Activated CD4-positive, CD25-positive, alpha-beta regulatory T cell treated with anti-CD3 and anti-CD28 coated beads, Interleukin-2, amount 50 U/mL, for 24 hours (primary cell): Measurements from ENCODE around the gene GLYR1.

Source experiments
- ATAC-seq, 2 donors: fragments of 150-1000 bp; cut with Tn5 transposase; one replicate each; pipeline ENCODE4 v1.10.0; 2021; ENCODE audit warnings: mild to moderate bottlenecking in 1 of 2, moderate library complexity in 1 of 2

The GLYR1 gene

DNA sequence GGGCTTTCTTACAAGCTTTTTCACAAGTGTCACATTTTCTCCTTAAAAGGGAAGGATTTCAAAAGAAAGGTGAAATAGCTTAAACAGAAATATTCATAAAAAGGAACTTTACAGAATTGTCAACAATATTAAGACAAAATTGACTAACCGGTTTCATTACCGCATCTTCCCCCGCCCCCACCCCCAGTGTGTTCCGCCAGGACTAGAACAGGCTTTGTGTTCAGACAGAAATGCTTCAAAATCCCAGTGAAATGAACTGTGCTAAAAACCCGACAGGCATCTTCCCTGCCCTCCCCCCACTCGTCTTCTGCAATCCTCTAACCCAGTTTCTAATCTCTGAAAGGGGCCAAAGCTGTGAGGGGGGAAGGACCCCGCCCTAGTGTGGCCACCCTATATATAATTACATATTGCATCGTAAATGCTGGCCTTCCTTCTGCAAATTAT is 43.7 kb downstream of the GLYR1 start:
- ATAC-seq: no peak

DNA sequence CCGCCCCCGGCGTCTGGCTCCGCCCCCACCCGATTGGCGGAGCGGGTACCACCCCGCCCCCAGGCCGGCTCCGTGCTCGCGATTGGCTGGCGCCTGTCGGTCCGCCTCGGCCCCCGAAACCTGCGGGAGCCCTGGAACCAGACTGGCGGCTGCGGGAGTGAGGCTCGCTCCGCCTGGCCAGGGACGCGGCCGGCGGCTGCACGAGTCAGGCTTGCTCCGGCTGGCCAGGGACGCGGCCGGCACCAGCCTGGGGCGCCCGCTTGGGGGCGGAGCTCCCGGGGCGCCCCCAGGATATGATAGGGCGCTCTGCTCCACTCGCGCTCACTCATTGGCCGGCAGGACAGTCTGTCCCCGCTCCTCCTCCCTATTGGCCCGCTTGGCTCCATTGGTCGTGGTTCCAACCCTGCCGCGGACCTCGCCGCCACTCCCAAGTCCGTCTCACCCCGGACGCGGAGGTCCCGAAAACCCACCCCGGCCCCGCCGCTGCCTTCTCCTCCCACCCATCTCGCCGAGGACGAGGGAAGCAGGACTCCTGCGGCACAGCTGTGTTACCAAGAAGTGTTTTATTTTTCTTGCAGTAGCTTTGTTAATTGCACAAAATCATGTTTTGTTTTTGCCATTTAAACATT is 44.3 kb downstream of the GLYR1 start:
- ATAC-seq: peak; percentile 93 to 96

DNA sequence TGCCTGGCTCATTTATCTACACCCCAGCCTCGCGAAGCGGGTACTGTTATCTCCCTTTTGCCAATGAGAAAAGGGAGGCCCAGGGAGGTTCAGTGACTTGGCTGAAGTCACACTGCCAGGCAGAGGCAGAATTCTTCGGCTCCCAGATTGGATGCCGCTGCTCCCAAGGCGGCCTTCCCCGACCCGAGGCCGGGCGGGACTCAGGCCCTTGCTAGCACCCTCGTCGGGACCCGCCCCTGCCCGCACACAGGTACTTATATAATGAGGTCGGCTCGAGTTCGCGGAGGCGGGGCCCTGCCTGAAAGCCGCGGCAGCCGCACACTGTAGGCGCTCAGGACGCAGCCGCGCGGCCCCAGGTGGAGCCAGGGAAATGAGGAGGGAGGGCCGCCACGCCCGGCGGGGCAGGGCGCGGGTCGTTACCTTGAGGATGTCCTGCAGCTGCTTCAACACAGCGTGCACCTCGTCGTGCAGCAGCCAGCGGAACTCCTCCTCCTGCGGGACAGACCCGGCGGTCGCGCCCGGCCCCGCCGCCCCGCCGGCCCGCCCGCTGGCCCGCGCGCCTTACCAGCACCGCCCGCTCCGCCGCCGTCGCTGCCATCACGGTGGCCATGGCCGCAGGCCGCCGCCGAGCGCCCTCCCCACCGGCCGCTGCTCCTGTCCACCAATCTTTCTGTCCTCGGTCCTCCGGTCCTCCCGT is 45.0 kb downstream of the GLYR1 start, which contains the start of gene ROGDI:
Gene ROGDI, minus strand, starts transcription at position 672 of the 697 bp plus-strand sequence. Its CDS starts 62 bp downstream, at position 610.
- peak; percentile 61 to 64 for ATAC-seq

DNA sequence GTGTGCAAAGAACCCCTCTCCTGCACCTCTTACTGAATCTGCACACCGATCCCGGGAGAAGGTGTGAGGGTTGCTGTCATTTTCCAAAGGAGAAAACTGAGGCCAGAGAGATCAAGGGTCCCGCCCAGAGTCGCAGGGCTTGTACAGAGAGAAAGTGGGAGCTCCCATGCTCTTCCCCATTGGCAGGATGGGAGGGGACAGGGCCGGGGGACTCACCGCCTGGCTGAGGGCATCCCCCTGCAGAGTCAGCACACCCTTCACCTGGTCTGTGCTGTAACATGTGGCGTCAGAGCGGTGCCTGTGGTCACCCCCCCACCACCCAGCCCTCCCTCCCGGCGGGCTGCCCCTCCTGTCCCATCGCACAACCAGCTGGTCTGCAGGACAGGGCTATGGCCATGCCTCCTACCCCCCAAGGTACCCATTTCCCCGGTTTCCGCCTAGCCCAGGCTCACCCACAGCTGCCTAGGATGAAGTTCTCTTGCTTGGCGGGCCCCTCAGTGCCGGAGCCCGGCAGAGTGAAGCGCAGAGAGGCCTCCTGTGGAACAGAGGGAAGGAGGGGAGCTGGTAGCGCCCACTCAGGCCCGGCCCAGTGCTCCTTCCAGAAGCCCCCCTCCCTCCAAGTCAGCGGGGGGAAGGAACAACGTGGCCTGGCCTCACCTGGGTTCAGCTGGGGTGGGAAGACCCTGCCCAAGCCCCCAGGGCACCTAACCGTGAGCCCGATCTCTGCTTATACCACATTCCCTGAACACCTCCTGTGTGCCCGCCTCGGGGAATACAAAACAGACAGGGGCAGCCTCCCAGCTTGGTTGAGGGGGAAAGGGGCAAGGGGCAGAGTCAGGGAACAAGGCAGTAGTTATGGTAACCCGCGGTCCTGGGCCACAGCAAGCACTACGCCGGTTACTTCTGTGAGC is 45.8 kb downstream of the GLYR1 start:
- ATAC-seq: no peak

DNA sequence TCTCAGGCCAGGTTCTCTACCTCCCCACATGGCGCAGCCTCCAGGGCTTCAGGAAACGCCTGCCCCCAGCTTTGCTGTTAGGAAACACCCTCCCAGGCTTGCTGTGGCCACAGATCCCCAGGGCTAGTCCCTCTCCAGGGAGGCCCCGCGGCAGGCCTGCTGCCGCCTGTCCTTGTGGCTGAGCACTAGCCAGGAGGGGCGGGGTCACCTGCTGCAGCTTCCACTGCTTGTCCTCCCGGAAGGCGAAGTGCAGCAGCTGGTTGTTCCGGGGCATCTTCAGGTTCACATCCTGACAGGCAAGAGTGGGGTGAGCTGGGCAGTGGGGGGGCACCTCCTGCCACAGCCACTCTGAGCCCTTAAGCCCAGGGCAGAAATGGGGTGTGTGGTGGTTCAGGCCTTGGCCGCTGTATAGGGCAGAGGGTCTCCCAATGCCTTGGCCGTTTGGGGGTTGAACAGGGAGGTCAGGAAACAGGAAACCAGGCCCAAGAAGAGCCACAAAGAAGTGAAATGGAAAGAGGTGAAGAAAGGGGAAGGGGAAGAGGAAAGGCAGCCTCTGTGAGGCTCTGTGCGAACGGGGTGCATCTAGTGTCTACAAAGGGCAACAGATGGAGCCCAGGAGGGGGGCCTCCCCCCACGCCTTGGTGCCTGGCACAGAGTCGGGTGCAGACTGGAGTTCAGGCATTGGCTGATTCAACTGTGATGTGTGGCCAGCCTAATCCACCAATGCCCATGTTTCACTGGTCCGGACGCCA is 46.6 kb downstream of the GLYR1 start:
- ATAC-seq: no peak

DNA sequence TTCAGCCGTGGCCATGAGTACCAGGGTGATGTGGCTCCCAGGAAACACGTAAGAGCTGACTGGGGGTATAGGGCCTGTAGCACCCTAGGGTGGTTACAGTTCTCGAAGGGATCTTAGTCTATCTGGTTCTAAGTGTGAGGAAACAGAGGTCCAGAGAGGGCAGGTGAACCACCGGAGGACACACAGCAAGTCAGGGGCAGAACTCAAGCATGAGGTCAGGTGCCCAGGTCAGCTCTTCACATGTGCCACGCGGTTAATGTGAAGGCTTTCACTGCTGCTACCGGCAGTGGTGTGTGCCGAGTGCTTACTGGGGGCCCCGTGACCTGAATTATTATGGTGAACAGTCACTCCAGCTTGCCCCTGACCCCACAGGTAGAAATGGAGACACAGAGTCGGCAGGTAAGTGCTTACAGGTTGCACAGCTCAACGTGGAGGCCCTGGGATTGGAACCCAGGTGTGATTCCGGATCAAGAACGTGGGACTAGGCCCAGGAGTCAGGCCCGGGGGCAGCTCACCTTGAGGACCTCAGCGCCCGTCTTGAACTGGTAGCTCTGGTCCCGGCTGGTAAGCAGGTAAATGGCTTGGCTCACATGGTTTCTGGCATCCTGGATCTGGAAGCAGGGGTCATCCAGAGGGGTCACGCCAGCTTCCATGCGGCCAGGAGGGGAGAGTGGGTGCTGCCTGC is 47.8 kb downstream of the GLYR1 start:
- ATAC-seq: no peak

DNA sequence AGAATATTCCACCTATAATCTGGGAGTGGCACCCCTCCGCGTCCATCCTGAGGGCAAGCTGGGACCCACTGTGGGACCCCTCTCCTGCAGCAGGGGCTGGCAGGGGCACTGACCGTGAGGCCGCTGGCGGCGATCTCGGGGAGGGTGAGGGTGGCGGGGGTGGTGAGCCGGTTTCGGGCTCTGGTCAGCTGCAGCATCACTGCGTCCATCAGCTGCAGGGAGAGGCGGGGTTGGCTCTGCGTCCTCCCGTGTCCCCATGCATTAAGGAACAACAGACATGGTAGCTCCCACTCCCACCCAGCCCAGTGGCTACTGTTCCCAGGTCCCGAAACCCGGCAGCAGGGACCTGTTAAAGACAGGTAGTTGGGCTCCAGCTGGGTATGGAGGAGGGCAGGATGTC is 48.6 kb downstream of the GLYR1 start:
- ATAC-seq: no peak

DNA sequence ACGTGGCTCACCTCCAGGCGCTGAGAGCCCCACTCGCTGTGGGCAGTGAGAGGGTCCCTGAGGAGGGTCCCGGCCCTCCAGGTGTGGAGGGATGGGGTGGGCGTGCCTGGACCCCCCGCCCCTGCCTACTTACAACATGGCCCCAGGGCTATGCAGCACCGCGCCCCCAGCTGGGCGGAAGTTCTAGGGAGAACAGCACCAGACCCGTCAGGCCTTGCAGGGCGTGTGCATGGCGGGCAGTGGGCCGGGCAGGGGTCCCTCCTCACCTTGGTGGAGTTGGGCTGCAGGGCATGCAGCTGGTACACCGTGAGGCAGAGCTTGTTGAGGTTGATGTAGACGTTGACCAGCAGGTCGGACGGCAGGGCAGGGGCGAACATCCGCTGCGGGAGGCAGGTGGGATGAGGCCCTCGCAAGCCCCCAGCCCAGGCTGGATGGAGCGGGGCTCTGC is 49.3 kb downstream of the GLYR1 start:
- ATAC-seq: no peak

DNA sequence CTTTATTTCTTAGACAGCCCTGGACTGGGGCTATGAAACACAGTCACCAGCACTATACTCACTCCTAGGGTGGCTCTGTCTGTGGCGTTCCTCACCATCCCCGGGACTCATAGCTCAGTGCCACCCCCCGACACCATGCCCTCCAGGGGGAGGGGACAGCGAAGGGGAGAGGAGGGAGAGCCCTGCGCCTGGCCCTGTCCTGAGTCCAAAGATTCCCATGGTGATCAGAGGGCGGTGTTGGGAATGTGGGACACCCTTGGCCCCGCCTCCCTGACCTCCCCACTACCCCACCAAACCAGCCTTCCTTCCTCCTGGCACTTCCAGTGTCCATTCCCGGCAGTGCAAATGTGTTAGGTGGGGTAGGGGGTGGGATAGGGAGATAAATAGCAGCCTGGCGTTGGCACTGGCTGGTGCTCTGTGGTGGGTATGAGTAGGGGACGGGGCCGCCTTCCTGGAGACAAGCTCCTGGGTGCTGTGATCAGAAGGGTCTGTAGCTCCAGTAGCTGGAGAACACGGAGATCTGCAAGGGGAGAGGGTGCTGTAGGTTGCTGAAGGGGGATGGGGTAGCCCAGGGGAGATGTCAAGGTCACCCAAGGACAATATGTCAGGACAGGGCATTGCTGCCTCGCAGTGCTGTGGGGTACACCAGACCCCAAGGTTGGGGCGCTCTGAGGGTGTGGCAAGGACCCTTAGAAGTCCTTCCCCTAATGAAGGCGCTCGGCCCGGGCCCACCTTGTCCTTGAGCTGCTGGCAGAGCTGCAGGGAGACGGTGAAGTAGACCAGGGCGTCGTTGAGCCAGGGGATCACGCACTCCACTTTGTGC is 49.9 kb downstream of the GLYR1 start:
- no peak for ATAC-seq

DNA sequence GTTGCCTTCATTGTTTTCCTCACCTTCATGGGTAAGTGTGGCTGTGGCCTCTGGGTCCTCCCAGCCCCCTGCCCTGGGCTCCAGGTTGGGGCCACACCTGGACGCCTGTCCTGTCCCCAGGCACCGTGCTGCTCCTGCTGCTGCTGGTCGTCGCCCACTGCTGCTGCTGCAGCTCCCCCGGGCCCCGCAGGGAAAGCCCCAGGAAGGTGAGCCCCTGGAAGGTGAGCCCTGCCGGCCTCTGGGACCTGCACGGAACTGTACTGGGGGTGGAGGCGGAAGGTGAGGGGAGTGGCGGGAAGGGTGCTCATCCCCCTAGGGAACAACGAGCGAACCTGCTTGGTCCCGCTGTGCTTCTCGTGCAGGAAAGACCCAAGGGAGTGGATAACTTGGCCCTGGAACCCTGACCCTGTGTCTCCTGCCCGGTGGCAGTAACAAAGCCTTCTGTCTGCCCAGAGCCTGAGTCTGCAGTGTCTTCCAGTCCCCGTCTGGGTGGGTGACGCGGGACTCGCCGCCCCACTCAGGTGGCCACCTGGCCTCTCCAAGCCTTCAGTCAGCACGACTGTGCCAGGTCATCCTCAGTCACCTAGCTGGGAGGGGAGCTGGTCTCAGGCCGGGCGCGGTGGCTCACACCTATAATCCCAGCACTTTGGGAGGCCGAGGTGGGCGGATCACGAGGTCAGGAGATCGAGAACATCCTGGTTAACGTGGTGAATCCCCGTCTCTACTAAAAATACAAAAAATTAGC is 51.1 kb downstream of the GLYR1 start:
- ATAC-seq: no peak

DNA sequence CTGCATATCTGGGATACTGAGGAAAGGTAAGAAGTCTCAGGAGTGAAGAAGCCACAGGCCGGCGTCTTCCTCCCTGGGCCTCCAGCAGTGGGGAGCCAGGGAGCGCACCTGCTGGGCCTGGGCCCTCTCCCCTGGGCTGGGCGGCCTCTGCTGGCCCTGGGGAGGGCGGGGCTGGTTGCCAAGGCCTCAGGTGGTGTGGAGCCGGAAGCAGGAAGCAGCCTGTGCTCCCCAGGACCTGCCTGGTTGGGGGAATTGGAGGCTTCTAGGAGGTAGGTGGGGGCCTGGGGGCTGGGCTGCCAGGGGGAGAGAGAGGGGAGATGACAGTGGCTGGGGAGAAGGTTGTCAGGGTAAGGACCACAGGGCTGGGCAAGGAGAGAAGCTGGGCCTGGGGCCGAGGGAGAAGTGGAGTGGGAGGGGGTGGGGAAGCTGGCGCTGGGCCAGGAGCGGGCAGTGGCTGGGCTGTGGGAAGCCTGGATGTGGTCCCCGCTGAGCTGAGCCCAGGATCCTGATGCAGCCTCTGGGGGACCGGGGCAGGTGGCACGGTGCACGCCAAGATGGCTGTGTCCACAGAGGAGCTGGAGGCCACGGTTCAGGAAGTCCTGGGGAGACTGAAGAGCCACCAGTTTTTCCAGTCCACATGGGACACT is 51.8 kb downstream of the GLYR1 start, which contains the start of gene SMIM22:
Gene SMIM22, plus strand, starts transcription at position 189 of the 647 bp plus-strand sequence. Its CDS starts 366 bp downstream, at position 555.
- ATAC-seq: no peak

DNA sequence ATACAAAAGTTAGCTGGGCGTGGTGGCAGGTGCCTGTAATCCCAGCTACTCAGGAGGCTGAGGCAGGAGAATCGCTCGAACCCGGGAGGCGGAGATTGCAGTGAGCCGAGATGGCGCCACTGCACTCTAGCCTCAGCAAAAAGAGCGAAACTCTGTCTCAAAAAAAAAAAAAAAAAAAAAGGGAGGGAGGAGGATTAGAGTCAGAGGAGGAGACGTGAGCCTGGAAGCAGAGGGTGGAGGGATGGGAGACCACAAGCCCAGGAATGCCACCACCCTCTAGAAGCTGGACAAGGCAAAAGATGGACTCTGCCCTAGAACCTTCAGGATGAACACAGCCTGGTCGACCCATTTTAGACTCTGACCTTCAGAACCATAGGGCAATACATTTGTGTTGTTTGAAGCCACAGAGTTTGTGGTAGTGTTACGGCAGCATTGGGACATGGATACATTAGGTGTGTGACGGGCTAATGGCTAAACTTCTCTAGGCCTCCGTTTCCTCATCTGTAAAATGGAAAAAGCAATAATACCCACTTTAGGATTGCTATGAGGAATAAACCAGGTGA is 54.1 kb downstream of the GLYR1 start:
- no peak for ATAC-seq

DNA sequence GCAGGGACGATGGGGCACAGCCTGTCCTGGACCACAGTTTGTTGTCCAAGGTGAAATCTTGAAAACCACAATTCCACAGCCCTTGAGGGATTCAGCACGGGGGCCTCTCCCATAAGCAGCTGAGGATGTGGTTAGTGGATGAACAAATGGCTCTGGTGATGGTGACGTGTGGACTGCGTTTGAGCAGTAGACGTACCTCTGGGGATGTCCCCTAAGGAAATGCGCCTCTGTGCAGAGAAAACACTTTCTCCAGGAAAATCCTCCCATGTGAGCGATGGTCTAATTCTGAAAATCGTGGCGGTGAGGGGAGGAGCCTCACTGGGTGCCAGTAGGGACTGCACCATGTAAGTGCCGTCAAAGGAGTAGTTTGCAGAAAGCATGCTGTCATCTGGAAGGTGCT is 56.2 kb downstream of the GLYR1 start:
- ATAC-seq: no peak

DNA sequence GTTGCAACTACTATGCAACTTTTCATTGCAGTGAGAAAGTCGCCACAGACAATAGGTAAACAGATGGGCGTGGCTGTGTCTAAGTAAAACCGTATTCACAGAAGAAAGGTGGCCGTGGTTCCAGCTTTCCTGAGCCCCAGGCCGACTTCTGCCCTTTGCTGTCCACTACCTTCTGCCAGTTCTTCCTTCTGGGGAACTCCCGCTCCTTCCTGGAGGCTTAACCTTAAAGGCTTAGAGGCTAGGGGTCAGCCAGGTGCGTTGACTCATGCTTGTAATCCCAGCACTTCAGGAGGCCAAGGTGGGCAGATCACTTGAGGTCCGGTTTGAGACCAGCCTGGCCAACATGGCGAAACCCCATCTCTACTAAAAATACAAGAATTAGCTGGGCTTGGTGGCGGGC is 56.8 kb downstream of the GLYR1 start:
- ATAC-seq: no peak

DNA sequence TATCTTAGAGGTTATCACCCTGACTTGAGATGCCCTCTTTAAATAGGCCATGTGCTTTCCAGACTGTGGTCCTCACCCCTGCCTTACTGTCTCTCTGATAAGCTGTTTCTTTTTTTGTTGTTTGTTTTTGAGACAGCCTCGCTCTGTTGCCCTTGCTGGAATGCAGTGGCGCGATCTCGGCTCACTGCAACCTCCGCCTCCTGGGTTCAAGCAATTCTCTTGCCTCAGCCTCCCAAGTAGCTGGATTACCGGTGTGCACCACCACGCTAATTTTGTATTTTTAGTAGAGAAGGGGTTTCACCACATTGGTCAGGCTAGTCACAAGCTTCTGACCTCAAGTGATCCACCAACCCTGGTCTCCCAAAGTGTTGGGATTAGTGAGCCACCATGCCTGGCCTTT is 58.2 kb downstream of the GLYR1 start:
- no peak for ATAC-seq

DNA sequence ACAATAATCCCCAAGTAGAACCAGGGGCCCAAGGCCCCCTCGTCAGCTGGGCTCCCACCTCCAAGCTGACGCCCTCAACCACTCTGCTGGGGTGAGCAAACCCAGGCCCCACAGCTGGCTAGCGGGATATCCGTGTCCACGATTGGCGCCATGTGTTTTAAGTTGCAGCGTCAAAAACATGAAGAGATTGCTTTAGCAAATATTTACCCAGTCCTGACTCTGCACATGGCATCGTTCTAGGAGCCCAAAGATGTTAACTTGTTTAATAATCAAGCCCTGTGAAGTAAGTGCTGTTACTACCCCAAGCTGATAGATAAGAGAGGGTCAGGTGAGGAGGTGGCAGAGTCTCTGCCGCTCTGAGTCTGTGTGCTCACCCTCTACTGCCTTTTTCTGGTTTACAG is 58.6 kb downstream of the GLYR1 start:
- no peak for ATAC-seq

DNA sequence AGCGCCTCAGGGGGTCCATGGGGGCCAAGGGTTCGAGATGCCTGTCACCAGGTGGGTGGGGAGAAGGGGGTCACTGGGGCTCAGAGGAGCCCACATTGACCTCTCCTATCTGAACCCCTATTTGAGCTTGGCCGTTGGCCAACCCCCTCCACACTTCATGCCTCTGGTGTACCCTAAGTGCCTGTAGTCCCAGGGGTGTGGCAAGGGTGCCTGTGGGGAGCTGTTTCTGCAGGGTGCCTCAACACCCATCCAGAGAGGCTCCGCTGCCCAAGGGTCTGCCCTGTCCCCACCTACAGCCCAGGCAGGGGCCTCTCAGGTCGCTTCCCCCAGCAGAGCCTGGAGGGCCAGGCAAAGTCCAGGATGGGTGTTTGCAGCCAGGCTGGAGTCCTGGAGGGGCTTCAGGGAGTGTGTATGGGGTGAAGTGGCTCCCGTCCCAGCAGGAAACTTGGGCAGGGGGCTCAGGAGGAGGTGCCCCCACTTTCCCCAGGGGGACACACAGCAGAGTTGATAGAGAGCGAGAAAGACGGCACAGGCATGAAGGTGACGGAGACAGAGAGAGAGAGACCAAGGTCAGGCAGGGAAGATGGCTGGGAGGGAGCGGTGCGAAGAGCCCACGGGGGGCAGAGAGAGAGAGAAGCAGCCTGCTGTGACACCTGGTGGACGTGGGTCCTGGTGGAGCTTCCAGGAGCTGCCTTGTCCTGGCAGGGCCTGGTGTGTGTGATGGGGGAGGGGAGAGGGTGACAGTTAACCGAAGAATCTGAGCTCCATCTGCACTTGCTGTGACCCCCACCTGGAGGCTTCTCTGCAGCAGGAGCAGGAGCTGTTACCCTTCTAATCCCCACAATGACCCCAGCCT is 59.2 kb downstream of the GLYR1 start, which contains the start of gene SEPTIN12:
Gene SEPTIN12, minus strand, starts transcription at position 719 of the 856 bp plus-strand sequence. Its CDS starts 700 bp downstream, at position 19.
- ATAC-seq: no peak

DNA sequence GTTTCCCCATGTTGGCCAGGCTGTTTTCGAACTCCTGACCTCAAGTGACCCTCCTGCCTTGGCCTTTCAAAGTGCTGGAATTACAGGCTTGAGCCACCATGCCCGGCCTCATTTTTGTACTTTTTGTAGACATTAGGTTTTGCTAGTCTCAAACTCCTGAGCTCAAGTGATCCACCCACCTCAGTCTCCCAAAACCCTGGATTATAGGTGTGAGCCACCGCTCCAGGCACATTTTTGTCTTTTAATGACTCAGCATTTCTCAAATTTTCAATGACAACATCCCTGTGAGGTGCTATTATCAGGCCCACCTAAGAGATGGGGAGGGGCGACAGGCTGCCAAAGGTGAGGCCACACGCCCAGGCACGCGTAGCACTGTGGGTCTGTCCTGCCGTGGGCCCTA is 60.0 kb downstream of the GLYR1 start:
- no peak for ATAC-seq
